Keratinocyte (primary cell): Measurements from ENCODE around the gene PLP1. TPM values are rescaled to one million over a fixed set of nuclear protein-coding genes. Genes with fewer than 3 reads are reported as not detected.

Experiments used
- DNase-seq: peaks from one replicate; pipeline ENCODE4 v3.0.0-alpha.2; 2011; ENCODE audit warnings: low read depth, missing footprints, low spot score
- FAIRE-seq: peaks from 2 replicates; lab custom pipeline; 2011; peaks lifted over from hg19 to GRCh38; lab: Jason Lieb, UNC
- H2AFZ ChIP-seq: 2 replicates; pipeline ENCODE4 v1.6.0; 2012; ENCODE audit warnings: low read length, control low read depth, inconsistent platforms; ENCODE audit not compliant: control insufficient read depth
- H3K27ac ChIP-seq: 2 replicates; pipeline ENCODE4 v1.5.1; 2011; ENCODE audit warnings: low read length; ENCODE audit not compliant: control insufficient read depth, insufficient read depth
- H3K27me3 ChIP-seq: 3 replicates; pipeline ENCODE4 v1.6.0; 2011; ENCODE audit warnings: low read length; ENCODE audit not compliant: control insufficient read depth, insufficient read depth; ENCODE audit errors: extremely low read depth
- H3K36me3 ChIP-seq, 2 experiments: 2 replicates in 1 of 2; 3 replicates in 1 of 2; pipeline ENCODE4 v1.5.1; 2011; ENCODE audit warnings: low read length in 2 of 2, mild to moderate bottlenecking in 1 of 2; ENCODE audit not compliant: control insufficient read depth in 2 of 2, insufficient read depth in 2 of 2; ENCODE audit errors: extremely low read depth in 1 of 2
- H3K4me1 ChIP-seq: 3 replicates; pipeline ENCODE4 v1.5.1; 2011; ENCODE audit warnings: low read length; ENCODE audit not compliant: control insufficient read depth, insufficient read depth; ENCODE audit errors: extremely low read depth
- H3K4me2 ChIP-seq: 3 replicates; pipeline ENCODE4 v1.6.0; 2011; ENCODE audit warnings: low read depth, low read length; ENCODE audit not compliant: control insufficient read depth, insufficient read depth; ENCODE audit errors: extremely low read depth
- H3K4me3 ChIP-seq, 3 experiments: fragments of 200-600 bp in 1 of 3; sonication (generic) in 1 of 3; 2 replicates in 2 of 3; 3 replicates in 1 of 3; pipeline ENCODE4 v1.5.1; 2011 to 2016; ENCODE audit warnings: low read length in 3 of 3, mild to moderate bottlenecking in 3 of 3, control low read depth in 2 of 3, inconsistent platforms in 1 of 3, low read depth in 1 of 3, mixed read lengths in 1 of 3, mixed run types in 1 of 3, moderate library complexity in 1 of 3; ENCODE audit not compliant: control insufficient read depth in 2 of 3, insufficient read depth in 2 of 3; ENCODE audit errors: extremely low read depth in 1 of 3
- H3K79me2 ChIP-seq: 2 replicates; pipeline ENCODE4 v1.6.0; 2012; ENCODE audit warnings: low read length; ENCODE audit not compliant: control insufficient read depth, insufficient read depth
- H3K9ac ChIP-seq: 3 replicates; pipeline ENCODE4 v1.6.0; 2011; ENCODE audit warnings: low read length; ENCODE audit not compliant: control insufficient read depth, insufficient read depth; ENCODE audit errors: extremely low read depth
- H3K9me1 ChIP-seq: 3 replicates; pipeline ENCODE4 v1.6.0; 2011; ENCODE audit warnings: low read length; ENCODE audit not compliant: control insufficient read depth, insufficient read depth; ENCODE audit errors: extremely low read depth
- H3K9me3 ChIP-seq: 2 replicates; pipeline ENCODE4 v1.5.1; 2012; ENCODE audit warnings: low read depth, low read length; ENCODE audit not compliant: control insufficient read depth
- H4K20me1 ChIP-seq: 3 replicates; pipeline ENCODE4 v1.6.0; 2011; ENCODE audit warnings: low read length; ENCODE audit not compliant: control insufficient read depth, insufficient read depth; ENCODE audit errors: extremely low read depth
- EZH2 ChIP-seq: IDR thresholded peaks from one replicate; pipeline ENCODE4 v1.6.1; 2012; ENCODE audit warnings: inconsistent platforms, mild to moderate bottlenecking, low read length, moderate library complexity
- dilution Hi-C: fragments of 300-500 bp; cut with MboI; formaldehyde crosslinking; loops from one replicate; pipeline ENCODE4 v1.7.0; 2020; ENCODE audit warnings: low sequenced_read_pairs; ENCODE audit not compliant: extremely low pct_ligation_motif_present
- polyA plus RNA-seq, 5 experiments: library from polyadenylated mRNA; depleted of rRNA in 3 of 5; stranded (reverse) in 3 of 5; stranded (forward) in 1 of 5; unstranded in 1 of 5; fragments of >200 nt; gene quantifications; 1 replicate in 1 of 5; 2 replicates in 3 of 5; 3 replicates in 1 of 5; pipeline versions ENCODE4 v1.2.1 to v1.2.3, GENCODE V29; 2011 to 2012; ENCODE audit warnings: missing spikeins in 2 of 5, low read depth in 1 of 5, low replicate concordance in 1 of 5
- TF ChIP-seq, protein P1 (sequence below), 3 experiments: IDR thresholded peaks in 1 of 3; conservative IDR thresholded peaks in 1 of 3; optimal IDR thresholded peaks in 1 of 3; 2 replicates in 2 of 3; 3 replicates in 1 of 3; pipeline versions ENCODE3 to v1.5.1; 2011; ENCODE audit warnings: low read length in 3 of 3, mild to moderate bottlenecking in 3 of 3, moderate library complexity in 2 of 3, control low read depth in 1 of 3, inconsistent platforms in 1 of 3; ENCODE audit not compliant: insufficient read depth in 2 of 3; ENCODE audit errors: extremely low read depth in 1 of 3

PLP1 gene
- polyA plus RNA-seq, 1 donor (not counting 4 experiments of a cell fraction or from before 2014, with no cell fraction given) = not detected

DNA sequence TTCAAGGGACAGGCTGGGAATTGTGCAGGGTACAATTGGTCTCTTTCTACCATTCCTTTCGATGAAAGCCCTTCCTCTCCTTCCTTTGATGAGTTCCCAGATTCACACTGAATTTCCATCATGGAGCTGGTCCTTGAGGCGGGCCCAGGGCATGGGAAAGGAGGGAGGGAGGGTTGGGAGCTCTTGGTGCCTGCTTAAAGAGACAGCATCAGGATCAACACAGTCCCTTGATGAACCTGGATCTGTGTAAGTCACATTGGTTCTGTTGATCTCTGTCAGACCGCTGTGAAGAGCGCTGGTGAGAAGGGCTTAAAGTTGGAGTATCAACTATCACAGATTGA, 4.4 kb downstream of the PLP1 start:
- H3K27ac ChIP-seq = no peak overlapping the region
- no peak overlapping the region for H3K4me3 ChIP-seq
- no peaks in the 10 kb centered on the region for H3K9me3 ChIP-seq
- dilution Hi-C loops = no loop called here
- FAIRE-seq = no peak
- H3K9ac ChIP-seq = no peak overlapping the region
- no peaks in the 10 kb centered on the region for H4K20me1 ChIP-seq
- H3K4me2 ChIP-seq = no peak overlapping the region
- no peak for DNase-seq
- no peaks in the 10 kb centered on the region for H3K79me2 ChIP-seq
- H3K27me3 ChIP-seq = peaks cover 10% of the 10 kb centered on the region
- H3K36me3 ChIP-seq = no peaks in the 10 kb centered on the region
- TF ChIP-seq, protein P1, sequence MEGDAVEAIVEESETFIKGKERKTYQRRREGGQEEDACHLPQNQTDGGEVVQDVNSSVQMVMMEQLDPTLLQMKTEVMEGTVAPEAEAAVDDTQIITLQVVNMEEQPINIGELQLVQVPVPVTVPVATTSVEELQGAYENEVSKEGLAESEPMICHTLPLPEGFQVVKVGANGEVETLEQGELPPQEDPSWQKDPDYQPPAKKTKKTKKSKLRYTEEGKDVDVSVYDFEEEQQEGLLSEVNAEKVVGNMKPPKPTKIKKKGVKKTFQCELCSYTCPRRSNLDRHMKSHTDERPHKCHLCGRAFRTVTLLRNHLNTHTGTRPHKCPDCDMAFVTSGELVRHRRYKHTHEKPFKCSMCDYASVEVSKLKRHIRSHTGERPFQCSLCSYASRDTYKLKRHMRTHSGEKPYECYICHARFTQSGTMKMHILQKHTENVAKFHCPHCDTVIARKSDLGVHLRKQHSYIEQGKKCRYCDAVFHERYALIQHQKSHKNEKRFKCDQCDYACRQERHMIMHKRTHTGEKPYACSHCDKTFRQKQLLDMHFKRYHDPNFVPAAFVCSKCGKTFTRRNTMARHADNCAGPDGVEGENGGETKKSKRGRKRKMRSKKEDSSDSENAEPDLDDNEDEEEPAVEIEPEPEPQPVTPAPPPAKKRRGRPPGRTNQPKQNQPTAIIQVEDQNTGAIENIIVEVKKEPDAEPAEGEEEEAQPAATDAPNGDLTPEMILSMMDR (optimal IDR thresholded peaks at IDR 0.05 in 1 of 3, IDR thresholded peaks at IDR 0.05 in 1 of 3, conservative IDR thresholded peaks at IDR 0.05 in 1 of 3; ENCODE audit: extremely low read depth in 1 of 3, insufficient read depth in 2 of 3, low read length in 3 of 3) = no peak
- no peak for TF ChIP-seq EZH2
- H3K4me1 ChIP-seq = no peaks in the 10 kb centered on the region
- H2AFZ ChIP-seq = no peak overlapping the region
- H3K9me1 ChIP-seq = no peaks in the 10 kb centered on the region

DNA sequence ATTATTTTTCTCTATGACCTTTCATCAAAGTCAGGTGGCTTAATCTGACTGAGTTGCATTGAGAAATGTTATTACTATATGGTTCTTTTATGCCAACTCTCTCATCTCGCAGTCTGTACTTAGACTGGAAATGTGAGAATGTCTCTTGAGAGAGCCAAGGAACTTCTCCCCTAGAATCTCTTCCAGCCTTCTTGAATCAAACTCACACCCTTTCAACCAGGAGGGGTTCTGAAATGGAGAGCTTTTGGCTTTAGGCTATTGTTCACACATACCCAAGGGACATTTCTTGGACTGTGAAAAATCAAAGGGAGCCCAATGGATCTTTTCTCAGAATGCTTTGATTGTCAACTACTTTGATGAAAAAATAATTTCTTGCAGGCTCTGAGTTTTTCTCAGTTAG, 5.1 kb downstream of the PLP1 start:
- peaks cover 12% of the 10 kb centered on the region for H3K27me3 ChIP-seq
- TF ChIP-seq EZH2 = no peak
- TF ChIP-seq, protein P1 (optimal IDR thresholded peaks at IDR 0.05 in 1 of 3, IDR thresholded peaks at IDR 0.05 in 1 of 3, conservative IDR thresholded peaks at IDR 0.05 in 1 of 3; ENCODE audit: extremely low read depth in 1 of 3, insufficient read depth in 2 of 3, low read length in 3 of 3) = no peak
- dilution Hi-C loops = no loop called here
- FAIRE-seq = no peak
- no peak overlapping the region for H3K4me3 ChIP-seq
- no peaks in the 10 kb centered on the region for H3K79me2 ChIP-seq
- no peak overlapping the region for H3K4me2 ChIP-seq
- H3K36me3 ChIP-seq = no peaks in the 10 kb centered on the region
- H2AFZ ChIP-seq = no peak overlapping the region
- H4K20me1 ChIP-seq = no peaks in the 10 kb centered on the region
- no peaks in the 10 kb centered on the region for H3K9me3 ChIP-seq
- H3K4me1 ChIP-seq = no peaks in the 10 kb centered on the region
- H3K9ac ChIP-seq = no peak overlapping the region
- no peak for DNase-seq
- H3K27ac ChIP-seq = no peak overlapping the region
- H3K9me1 ChIP-seq = no peaks in the 10 kb centered on the region
